HEK293T (cell line): ENCODE data around the gene MAGI2.

Experiments
- CTCF ChIA-PET: fragments of 350-600 bp; formaldehyde crosslinking; extraction: SDS; loops from one replicate; lab custom pipeline; 2021; ENCODE audit warnings: antibody characterized with exemption, inconsistent platforms; lab: Yijun Ruan, JAX
- POLR2A ChIA-PET: fragments of 350-600 bp; formaldehyde crosslinking; extraction: SDS; loops from one replicate; lab custom pipeline; 2020; ENCODE audit warnings: antibody characterized with exemption, inconsistent platforms; lab: Yijun Ruan, JAX
- DNase-seq: peaks from one replicate; pipeline ENCODE4 v3.0.0; 2012; ENCODE audit warnings: mixed read lengths; ENCODE audit errors: extremely low spot score
- ARNT ChIP-seq: fragments of 450-650 bp; IDR thresholded peaks from 2 replicates; pipeline ENCODE4 v1.6.1; 2017; ENCODE audit warnings: mild to moderate bottlenecking
- BHLHE40 ChIP-seq: fragments of 450-650 bp; IDR thresholded peaks from 2 replicates; pipeline ENCODE4 v1.6.1; 2016; ENCODE audit warnings: mild to moderate bottlenecking, moderate library complexity, borderline replicate concordance
- CTBP1 ChIP-seq: fragments of 450-650 bp; IDR thresholded peaks from 2 replicates; pipeline ENCODE4 v1.6.1; 2016; ENCODE audit warnings: borderline replicate concordance
- ELF4 ChIP-seq: fragments of 450-650 bp; IDR thresholded peaks from 2 replicates; pipeline ENCODE4 v1.6.1; 2017; ENCODE audit warnings: antibody characterized with exemption
- FOXA1 ChIP-seq: fragments of 450-650 bp; IDR thresholded peaks from 2 replicates; pipeline ENCODE4 v1.6.1; 2016; ENCODE audit warnings: mild to moderate bottlenecking
- FOXK2 ChIP-seq: fragments of 450-650 bp; IDR thresholded peaks from 2 replicates; pipeline ENCODE4 v1.6.1; 2016; ENCODE audit warnings: mild to moderate bottlenecking
- FOXM1 ChIP-seq: fragments of 450-650 bp; IDR thresholded peaks from 2 replicates; pipeline ENCODE4 v1.6.1; 2017; ENCODE audit warnings: mild to moderate bottlenecking, borderline replicate concordance
- HDGF ChIP-seq: fragments of 450-650 bp; IDR thresholded peaks from 2 replicates; pipeline ENCODE4 v1.6.1; 2017; ENCODE audit warnings: antibody characterized with exemption, borderline replicate concordance
- L3MBTL2 ChIP-seq: fragments of 450-650 bp; conservative IDR thresholded peaks from 2 replicates; pipeline ENCODE4 v1.6.1; 2016; ENCODE audit warnings: mild to moderate bottlenecking
- LEF1 ChIP-seq: fragments of 450-650 bp; IDR thresholded peaks from 2 replicates; pipeline ENCODE4 v1.6.1; 2017; ENCODE audit warnings: mild to moderate bottlenecking, borderline replicate concordance
- NFRKB ChIP-seq: fragments of 450-650 bp; IDR thresholded peaks from 2 replicates; pipeline ENCODE4 v1.6.1; 2016; ENCODE audit warnings: mild to moderate bottlenecking, moderate library complexity
- PKNOX1 ChIP-seq: fragments of 450-650 bp; IDR thresholded peaks from 2 replicates; pipeline ENCODE4 v1.6.1; 2016
- SP1 ChIP-seq: fragments of 450-650 bp; IDR thresholded peaks from 2 replicates; pipeline ENCODE4 v1.6.1; 2017
- SUZ12 ChIP-seq: fragments of 450-650 bp; IDR thresholded peaks from 2 replicates; pipeline ENCODE4 v1.6.1; 2016; ENCODE audit warnings: mild to moderate bottlenecking
- TARDBP ChIP-seq: fragments of 450-650 bp; IDR thresholded peaks from 2 replicates; pipeline ENCODE4 v1.6.1; 2016
- ZNF384 ChIP-seq: fragments of 450-650 bp; IDR thresholded peaks from 2 replicates; pipeline ENCODE4 v1.6.1; 2016

The MAGI2 gene

DNA sequence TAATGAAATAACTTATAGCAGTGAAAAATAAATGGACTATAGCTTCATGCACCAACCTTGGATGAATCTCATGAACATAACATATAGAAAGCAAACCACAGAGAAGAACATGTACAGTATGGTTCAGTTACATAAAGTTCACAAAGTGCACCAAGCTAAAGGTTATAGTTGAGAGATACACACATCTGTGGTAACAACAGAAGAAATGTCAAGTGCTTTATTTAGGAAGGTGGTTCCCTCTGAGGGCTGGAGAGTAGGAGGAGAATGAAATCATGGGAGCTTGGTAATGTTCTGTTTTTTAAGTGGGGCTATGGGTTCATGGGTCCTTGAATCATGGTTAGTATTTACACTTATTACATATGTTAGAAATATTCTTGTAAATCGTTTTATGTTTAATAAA lies 1331.6 kb downstream of the MAGI2 start:
- TF ChIP-seq TARDBP: no peak
- no peak for TF ChIP-seq CTBP1
- no peak for DNase-seq
- POLR2A ChIA-PET: no interaction called here
- CTCF ChIA-PET: no interaction called here

DNA sequence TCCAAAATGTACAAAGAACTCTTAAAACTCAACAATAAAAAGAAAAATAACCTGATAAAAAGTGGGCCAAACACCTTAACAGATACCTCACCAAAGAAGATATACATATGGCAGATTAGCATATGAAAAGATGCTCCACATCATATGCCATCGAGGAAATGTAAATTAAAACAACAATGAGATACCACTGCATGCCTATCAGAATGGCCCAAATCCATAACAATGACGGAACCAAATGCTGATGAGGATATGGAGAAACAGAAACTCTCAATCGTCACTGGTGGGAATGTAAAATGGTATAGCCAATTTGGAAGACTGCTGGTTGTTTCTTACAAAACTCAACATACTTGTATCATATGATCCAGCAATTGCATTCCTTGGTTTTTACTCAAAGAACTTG lies 1335.0 kb downstream of the MAGI2 start:
- TF ChIP-seq SUZ12 (no peak), ARNT (no peak), SP1 (no peak), HDGF (no peak)
- ChIA-PET POLR2A (no interaction called here), CTCF (no interaction called here)
- DNase-seq: no peak

DNA sequence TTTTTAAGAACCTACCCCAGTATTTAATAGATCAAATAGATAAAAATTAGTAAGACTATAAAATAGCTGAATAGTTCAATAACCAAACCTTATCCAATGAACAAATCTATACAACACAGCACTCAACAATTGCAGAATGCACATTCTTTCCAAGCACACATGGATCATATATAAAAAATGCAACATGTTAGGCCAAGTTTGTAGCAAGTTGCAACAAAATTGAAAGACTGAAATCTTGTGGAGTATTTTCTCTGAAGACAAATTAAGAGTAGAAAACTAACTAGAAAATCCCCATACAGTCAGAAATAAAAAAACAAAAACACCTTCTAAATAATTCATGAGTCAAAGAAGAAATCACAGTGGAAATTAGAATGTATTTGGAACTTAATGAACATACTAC lies 1337.6 kb downstream of the MAGI2 start:
- no peak for TF ChIP-seq BHLHE40
- TF ChIP-seq FOXA1: no peak
- TF ChIP-seq PKNOX1: no peak
- no peak for TF ChIP-seq HDGF
- no peak for TF ChIP-seq ELF4
- no peak for TF ChIP-seq ZNF384
- TF ChIP-seq LEF1: no peak
- no peak for TF ChIP-seq TARDBP
- no peak for TF ChIP-seq SUZ12
- TF ChIP-seq FOXK2: no peak
- no peak for TF ChIP-seq FOXM1
- no peak for TF ChIP-seq ARNT
- TF ChIP-seq CTBP1: no peak
- ChIA-PET POLR2A (no interaction called here), CTCF (no interaction called here)
- no peak for DNase-seq

- ChIA-PET POLR2A (no interaction called here), CTCF (no interaction called here)
- DNase-seq: no peak
- TF ChIP-seq ZNF384: no peak
- TF ChIP-seq BHLHE40: no peak
- TF ChIP-seq NFRKB: no peak
- TF ChIP-seq PKNOX1: no peak
- no peak for TF ChIP-seq SUZ12
- no peak for TF ChIP-seq HDGF
- no peak for TF ChIP-seq FOXM1
- TF ChIP-seq ELF4: no peak
- TF ChIP-seq L3MBTL2: no peak
- no peak for TF ChIP-seq FOXK2
- no peak for TF ChIP-seq TARDBP
- TF ChIP-seq LEF1: no peak
- TF ChIP-seq CTBP1: no peak
- no peak for TF ChIP-seq FOXA1
Observed at GRCh38 chr7:78114993-78115392, 1338.5 kb downstream of the MAGI2 start.

GRCh38 chr7:78112488-78112887 lies 1341.0 kb downstream of the MAGI2 start:
- DNase-seq: no peak
- CTCF ChIA-PET: no interaction called here
- POLR2A ChIA-PET: no interaction called here
- no peak for TF ChIP-seq ARNT
- no peak for TF ChIP-seq SP1
- TF ChIP-seq SUZ12: no peak
- no peak for TF ChIP-seq L3MBTL2
- TF ChIP-seq LEF1: no peak
- no peak for TF ChIP-seq FOXM1
- no peak for TF ChIP-seq FOXA1
- no peak for TF ChIP-seq FOXK2
- no peak for TF ChIP-seq BHLHE40
- TF ChIP-seq HDGF: no peak
- no peak for TF ChIP-seq TARDBP
- no peak for TF ChIP-seq ELF4

- CTCF ChIA-PET: no interaction called here
- POLR2A ChIA-PET: no interaction called here
Observed at GRCh38 chr7:78111386-78111785, 1342.1 kb downstream of the MAGI2 start.

DNA sequence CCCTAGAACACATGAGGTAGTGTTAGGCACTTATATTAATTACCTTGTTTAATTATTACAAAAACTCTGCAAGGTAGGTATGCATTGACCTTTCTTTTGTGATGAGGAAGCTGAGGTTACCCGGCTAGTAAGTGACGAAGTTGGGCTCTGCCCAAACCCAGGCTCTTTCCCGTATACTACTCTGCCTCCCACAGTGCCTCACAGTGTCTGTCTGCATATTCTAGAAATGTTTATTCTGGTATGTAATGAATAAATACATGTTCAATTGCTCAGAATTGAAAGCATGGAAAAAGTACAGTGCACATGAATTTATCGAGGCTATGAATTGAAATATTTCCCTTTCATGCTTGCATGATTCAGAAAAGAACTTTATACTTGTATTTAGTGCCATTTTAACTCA lies 1350.0 kb downstream of the MAGI2 start:
- TF ChIP-seq PKNOX1: no peak
- no peak for TF ChIP-seq BHLHE40
- TF ChIP-seq ZNF384: no peak
- no peak for TF ChIP-seq FOXK2
- TF ChIP-seq FOXM1: no peak
- TF ChIP-seq TARDBP: no peak
- no peak for TF ChIP-seq SUZ12
- TF ChIP-seq SP1: no peak
- TF ChIP-seq CTBP1: no peak
- TF ChIP-seq NFRKB: no peak
- TF ChIP-seq ARNT: no peak
- no peak for TF ChIP-seq FOXA1
- no peak for TF ChIP-seq LEF1
- DNase-seq: no peak
- ChIA-PET CTCF (no interaction called here), POLR2A (no interaction called here)

More at GRCh38 chr7:78111386-78111785, 1342.1 kb downstream of the MAGI2 start:
- no peak for DNase-seq
- TF ChIP-seq HDGF (no peak), FOXK2 (no peak), SP1 (no peak), CTBP1 (no peak), FOXM1 (no peak), ELF4 (no peak), SUZ12 (no peak), TARDBP (no peak), FOXA1 (no peak), L3MBTL2 (no peak), BHLHE40 (no peak)
